ENCODE results near the gene SHISA6.
"Not testable (repeated sequence)": the region's sequence is repeated elsewhere in the genome, so short reads cannot be mapped to it uniquely, and the experiment has no call there.

The SHISA6 gene

DNA sequence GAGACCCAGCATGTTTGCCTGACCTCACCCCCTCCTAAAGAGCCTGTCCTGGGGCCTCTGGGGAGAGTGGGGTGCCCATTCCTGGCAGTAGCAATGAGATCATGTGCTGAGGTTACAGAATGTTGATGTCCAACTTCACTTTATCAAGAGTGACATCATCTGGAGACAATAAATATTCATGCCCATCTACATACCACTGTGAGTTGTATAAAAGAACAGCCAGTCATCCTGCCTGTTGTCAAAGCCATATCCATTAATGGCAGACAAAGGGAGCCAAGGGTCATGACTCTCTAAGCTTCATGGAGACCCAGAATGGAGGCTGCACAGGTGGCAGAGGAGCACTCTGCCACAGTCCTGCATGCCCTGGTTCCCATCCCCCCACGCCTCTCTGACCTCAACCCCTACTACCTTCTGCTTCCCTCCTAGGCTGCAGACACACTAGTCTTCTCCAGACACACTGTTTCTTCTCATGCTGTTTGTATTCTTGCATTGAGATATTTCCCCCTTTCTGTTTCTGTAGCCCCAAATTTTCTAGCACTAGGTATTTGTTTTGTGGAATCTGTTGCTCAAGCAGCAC is 27.1 kb downstream of the SHISA6 start:
- DNase-seq = no peak

- DNase-seq = no peak
Measured at GRCh38 chr17:11269210-11269609, 28.2 kb downstream of the SHISA6 start.

DNA sequence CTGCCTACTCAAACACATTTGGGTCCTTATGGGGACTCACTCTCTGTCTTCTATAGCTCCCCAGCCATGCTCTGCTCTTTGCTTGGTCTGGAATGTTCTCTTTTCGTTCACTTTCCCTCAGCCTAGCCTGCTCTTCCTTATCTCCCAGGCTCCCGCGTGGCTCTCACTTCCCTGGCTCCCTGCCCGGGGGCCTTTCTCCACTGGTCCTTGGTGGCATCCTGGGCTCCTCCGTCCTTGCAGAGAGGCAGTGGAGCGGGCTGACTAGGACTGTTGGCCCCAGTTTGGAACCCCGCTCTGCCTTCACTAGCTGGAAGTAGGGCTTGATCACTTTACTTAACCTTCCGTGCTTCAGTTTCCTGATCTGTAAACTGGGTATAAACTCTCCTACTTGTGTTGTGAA is 31.2 kb downstream of the SHISA6 start:
- no peak for DNase-seq

DNA sequence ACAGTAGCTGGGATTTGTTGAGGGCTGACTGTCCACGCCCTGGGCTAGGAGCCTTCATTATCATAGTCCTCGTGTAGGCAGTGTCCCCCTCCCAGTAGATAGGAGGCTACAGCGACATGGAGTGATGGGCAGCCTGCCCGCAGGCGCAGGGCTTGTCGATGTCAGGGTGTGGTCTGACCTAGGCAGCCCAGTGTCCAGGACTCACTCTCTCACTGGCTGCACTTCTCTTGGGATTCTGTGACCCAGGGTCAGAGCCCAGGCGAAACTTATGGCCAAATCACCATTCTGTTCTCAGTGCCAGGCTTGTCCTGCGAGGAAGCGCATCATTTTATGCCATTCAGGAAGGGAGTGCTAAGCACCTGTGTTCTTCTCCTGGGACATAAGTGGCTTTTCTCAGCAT is 32.6 kb downstream of the SHISA6 start:
- DNase-seq = no peak

GRCh38 chr17:11274106-11274505 is 33.1 kb downstream of the SHISA6 start:
- no peak for DNase-seq

DNA sequence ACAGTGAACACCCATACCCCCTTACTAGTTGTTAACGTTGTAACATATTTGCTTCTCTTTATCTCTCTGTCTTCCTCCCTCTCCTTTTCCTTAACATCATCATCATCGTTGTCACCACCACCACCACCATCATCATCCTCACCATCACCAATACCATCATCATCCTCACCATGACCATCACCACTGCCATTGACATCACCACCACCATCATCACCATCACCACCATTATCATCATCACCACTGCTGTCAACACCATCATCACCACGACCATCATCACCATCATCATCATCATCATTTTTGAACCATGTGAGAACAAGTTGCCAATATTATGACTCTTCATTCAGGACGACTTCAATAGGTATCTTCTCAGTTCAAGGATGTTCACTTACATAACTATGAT is 35.5 kb downstream of the SHISA6 start:
- DNase-seq = no peak

GRCh38 chr17:11278186-11278991 is 37.4 kb downstream of the SHISA6 start:
- DNase-seq = no peak

GRCh38 chr17:11278992-11279270 is 37.9 kb downstream of the SHISA6 start:
- DNase-seq = no peak

DNA sequence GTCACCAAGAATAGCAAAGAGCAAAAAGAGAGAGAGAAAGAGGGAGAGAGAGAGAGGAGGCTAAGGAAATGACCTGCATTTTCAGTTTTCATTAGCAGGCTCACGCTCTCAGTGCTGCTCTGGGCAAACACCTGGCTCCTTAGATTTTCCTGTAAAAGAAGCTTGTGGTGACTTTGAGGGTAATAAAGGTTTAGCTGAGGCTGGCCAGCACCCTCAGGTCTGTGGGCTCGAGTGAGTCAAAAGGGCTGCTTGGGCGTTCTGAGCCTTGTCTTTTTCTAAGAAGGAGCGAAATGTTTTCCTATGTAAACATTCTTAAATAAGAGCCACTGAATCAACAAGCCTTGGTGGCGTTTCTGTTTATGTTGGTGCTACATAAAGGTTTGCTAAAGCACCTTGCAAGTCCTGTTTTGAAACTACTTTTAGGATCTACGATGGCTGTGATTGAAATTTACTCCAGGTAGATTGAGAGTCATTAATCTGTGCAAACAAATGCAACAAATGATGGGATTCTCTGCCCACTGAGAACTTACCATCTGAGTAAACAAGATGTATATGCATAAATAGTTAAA is 38.8 kb downstream of the SHISA6 start:
- no peak for DNase-seq

GRCh38 chr17:11282586-11282985 is 41.6 kb downstream of the SHISA6 start:
- DNase-seq = no peak

DNA sequence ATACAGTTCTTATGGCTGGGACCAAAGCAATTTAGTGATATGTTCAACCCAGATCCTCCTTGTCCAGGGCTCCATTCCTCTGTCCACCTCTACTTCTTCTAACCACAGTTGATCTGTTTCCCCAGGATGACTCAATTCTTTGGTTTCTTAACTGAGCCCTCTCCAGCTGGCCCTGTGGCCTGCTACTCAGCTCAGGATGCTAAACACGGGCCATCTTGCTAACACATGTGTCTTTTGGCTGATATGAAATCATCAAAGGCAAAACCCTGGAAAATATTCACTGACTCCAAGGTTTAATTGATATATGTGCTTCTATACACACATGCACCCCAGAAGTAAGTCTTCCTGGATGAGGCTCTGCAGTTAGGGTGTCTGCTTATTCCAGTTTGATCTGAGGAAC is 43.8 kb downstream of the SHISA6 start:
- DNase-seq = no peak

- no peak for DNase-seq
Measured at GRCh38 chr17:11285946-11286345, 44.9 kb downstream of the SHISA6 start.

DNA sequence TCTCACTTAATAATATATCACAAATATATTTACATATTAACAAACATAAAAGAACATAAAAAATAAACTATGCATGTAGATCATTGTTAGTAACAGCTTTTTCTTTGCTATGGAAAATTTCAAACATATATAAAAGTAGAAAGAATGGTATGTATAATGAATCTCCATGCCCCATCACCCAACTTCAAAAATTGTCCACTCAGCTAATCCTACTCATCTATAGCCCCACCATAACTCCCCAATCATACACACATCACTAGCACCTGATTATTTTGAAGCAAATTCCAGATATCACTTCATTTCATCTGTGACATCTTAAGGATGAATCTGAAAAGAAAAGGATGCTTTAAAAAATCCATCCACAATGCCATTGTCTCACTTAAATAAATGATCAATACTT is 46.8 kb downstream of the SHISA6 start:
- no peak for DNase-seq

GRCh38 chr17:11290814-11291213 is 49.8 kb downstream of the SHISA6 start:
- DNase-seq = no peak

DNA sequence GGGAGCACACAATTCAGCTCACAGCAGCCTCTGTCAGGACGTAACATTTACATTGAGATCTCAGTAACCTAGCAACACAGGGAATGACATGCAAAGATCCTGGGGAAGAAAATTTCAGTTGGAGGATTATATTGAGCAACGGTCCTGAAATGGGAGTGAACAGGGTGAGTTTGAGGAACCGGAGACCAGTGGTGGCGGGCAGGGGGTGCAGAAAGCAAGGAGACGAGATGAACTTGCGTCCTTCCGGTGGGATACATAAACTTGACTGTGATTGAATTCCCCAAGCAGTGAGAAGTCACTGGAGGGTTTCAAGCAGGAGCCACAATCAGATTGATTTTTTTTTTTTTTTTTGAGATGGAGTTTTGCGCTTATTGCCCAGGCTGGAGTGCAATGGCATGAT is 51.5 kb downstream of the SHISA6 start:
- DNase-seq = no peak

DNA sequence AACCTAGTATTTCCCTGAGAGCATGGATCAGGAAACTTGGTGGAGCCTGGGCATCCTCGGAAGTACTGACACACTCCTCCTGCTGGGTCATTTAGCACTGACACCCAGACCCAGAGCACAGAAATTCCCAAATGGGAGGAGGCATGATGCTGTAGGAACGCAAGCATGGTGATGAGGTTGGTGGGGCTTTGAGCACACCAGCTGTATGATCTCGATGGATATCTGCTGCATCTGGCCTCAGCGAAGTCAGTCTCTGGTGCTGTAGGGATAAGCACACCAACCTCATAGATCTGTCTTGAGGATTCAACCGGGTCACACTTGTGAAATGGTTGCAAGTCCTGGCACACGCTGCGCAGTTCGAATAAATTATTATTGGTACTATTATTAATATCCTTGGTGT is 52.5 kb downstream of the SHISA6 start:
- no peak for DNase-seq

- no peak for DNase-seq
Measured at GRCh38 chr17:11294826-11295225, 53.8 kb downstream of the SHISA6 start.

GRCh38 chr17:11296994-11297393 is 56.0 kb downstream of the SHISA6 start:
- DNase-seq = no peak

GRCh38 chr17:11298401-11298800 is 57.4 kb downstream of the SHISA6 start:
- no peak for DNase-seq

DNA sequence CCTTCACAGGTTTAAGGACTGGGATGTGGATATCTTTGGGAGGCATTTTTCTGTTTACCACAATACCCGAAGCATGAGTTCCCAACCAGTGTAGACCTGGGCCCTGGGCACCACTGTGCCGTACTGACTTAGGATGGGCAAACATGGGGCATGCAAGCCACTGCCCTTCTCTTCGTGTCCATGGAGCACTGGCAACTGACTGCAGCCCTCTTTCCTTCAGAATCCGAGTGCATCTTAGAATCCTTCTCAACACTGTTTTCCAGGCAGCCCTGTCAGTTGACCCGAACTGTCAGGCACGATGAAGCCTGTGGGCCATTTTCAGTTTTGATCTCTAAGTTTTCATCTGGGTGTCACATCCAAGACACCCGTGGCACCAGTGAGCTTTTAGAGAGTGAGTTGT is 59.2 kb downstream of the SHISA6 start:
- DNase-seq = no peak

- DNase-seq = no peak
Measured at GRCh38 chr17:11300738-11301137, 59.7 kb downstream of the SHISA6 start.

GRCh38 chr17:11301874-11302273 is 60.9 kb downstream of the SHISA6 start:
- not testable (repeated sequence) for DNase-seq

GRCh38 chr17:11302401-11303186 is 61.6 kb downstream of the SHISA6 start:
- DNase-seq = no peak

All from KG1 (cell line).